Activated CD4-positive, alpha-beta T cell treated with anti-CD3 and anti-CD28 coated beads for 4 hours (primary cell): ENCODE results near the gene ICAM3.

Experiments
- DNase-seq, 2 donors: peaks; one replicate each; pipeline ENCODE4 v3.0.0-alpha.2; 2020

Gene ICAM3

DNA sequence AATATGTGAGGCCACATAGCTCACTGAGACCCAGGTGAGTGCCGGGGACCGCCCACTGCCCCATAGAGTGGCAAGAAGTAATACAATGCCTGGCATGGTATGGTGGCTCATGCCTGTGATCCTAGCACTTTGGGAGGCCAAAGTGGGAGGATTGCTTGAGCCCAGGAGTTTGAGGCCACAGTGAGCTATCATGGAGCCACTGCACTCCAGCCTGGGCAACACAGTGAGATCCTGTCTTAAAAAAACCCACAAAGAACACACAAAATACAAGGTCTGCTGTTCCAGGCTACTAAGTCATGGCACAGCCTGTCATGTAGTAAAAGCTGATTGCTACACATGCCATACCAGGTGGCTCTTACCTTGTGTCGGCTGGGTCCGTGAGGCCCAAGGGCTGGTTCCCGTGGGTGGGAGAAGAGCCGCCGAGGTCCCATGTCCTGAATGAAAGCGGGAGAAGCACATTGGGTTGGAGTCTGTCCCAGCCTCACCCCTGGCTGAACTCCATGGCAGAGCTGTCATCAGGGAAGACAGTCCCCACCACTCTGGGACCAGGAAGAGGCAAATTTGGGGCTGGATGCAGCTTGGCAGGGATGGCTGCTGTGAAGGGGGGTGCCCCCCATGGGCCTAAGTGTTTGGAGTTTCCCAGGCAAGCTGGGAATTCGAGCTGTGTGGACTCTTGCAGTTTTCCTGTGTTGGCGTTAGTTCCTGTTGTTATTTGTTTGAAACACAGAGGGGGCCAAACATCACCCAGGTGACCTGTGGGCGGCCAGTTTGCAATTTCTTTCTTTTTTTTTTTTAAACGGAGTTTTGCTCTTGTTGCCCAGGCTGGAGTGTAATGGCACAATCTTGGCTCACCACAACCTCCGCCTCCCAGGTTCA lies 20.4 kb downstream of the ICAM3 start:
- DNase-seq, result no peak

- DNase-seq, result no peak
These were observed 21.5 kb downstream of the ICAM3 start for GRCh38 chr19:10317857-10318462.

- DNase-seq, result no peak
These were observed 22.2 kb downstream of the ICAM3 start for GRCh38 chr19:10317045-10317856.

DNA sequence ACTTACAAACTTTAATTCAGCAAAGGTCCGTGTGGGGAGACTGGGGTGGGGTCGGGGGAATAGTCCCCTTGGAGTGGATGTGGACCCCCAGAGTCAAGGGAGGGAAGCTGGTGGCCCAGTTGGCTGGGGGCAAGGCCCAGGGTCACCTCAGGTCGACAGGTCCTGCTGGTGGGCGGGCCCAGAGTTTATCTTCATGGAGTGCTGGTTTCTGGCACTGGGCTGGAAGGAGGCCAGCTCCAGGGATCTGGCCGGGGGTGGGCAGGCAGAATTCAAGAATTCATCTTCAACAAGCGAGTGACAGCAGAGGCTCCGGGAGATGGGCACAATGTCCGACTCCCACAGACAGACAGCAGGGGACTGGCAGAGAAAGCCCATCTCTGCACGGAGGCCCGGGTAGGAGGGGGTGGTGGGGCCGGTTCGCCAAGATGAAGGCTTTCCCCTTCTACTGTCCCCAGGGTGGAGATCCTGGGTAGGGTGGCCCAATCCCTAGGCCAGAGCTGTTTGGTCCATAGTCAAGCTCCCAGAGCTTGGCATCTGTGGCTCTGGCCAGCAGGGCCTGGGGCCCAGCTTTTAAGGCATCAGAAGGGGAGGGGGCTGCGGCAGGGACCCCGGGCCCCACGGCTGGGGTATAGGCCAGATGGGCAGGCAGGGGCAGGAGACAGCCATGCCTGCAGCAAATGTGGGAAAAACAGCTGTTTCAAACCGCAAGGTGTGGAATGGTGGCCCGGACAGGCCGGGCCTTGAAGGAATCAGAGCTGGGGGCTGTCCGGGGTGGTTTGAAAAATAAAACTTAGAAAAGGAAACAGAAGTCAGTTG lies 23.0 kb downstream of the ICAM3 start:
- DNase-seq, result no peak

DNA sequence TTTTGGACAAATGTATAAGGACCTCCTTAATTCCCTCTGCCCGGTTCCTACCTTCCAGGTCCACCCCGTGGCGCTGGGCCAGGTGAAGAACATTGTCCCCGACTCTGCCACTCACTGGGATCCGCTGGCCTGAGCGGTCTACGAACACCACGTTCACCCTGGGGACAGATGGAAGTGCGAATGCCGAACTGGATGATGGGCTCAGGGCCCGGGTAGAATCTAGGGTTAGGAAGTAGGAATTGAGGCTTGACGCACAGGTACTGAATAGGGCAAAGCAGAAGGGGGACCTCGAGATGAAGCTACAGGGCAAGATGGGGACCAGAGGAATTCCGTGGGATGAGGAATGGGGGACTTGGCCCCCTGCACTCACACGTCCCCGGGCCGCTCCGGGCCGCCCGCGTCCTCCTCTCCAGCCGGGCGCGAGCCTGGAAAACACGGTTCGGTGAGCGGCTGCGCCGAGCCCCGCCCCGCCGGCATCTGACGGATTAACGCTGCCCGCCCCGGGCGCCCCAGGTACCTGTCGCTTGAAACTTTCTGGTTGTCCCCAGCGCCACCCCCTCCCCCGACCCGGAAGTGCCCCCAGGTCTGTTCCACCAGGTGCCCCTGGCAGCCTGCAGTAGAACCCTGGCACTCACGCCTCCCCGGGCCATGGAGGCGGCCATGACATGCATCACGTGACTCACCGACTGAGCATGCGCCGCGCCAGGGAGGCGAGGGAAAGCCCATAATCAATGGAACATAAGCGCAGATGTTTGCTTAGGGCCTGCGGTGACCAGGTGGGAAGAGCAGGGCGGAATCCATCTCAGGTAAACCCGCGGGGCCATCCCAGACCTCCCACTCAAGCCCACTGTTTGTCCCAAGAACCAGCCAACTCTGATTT lies 23.8 kb downstream of the ICAM3 start, which contains the start of gene FDX2:
Gene FDX2 (minus strand): TSS at position 681 of the 880 bp plus-strand sequence. CDS start 19 bp downstream, at position 662.
- DNase-seq, result peak; percentile 92 to 95

DNA sequence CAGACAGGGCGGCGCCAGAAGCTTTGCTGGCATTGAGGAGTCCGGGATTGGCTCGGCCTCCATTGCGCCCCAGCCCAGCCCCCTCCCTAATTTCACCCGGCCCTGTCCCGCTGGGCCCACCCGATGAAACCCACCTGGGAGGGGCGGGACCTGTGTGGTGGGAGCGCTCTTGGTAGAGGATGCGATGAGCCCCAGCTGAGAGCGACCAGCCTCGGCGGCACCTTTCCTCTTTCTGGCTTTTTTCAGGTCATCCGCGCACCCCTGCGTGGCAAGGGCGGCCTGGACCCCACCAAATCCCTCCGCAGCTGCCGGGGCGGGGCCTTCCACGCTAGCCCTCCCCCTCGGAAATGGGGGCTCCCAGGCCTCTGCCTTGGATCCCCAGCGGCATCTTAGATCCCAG lies 30.0 kb downstream of the ICAM3 start, which contains the start of gene ZGLP1:
Gene ZGLP1 (minus strand): TSS at position 393 of the 400 bp plus-strand sequence.
- DNase-seq, result no peak

DNA sequence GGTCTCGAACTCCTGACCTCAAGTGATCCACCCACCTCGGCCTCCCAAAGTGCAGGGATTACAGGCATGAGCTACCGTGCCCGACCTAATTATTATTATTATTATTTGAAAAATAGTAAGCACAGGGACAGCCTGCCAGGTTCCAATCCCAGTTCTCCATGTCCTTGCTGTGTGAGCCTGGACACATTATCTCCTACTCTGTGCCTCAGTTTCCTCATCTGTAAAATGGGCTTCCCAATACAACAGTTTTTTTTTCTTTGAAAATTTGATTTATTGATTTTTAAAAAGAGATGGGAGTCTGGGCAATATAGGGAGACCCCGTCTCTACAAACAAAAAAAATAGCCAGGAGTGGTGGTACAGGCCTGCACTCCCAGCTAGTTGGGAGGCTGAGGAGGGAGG lies 33.1 kb downstream of the ICAM3 start:
- no peak for DNase-seq

GRCh38 chr19:10305139-10305806 lies 34.2 kb downstream of the ICAM3 start:
- no peak for DNase-seq

GRCh38 chr19:10299545-10300458 lies 39.6 kb downstream of the ICAM3 start:
- DNase-seq, result no peak

DNA sequence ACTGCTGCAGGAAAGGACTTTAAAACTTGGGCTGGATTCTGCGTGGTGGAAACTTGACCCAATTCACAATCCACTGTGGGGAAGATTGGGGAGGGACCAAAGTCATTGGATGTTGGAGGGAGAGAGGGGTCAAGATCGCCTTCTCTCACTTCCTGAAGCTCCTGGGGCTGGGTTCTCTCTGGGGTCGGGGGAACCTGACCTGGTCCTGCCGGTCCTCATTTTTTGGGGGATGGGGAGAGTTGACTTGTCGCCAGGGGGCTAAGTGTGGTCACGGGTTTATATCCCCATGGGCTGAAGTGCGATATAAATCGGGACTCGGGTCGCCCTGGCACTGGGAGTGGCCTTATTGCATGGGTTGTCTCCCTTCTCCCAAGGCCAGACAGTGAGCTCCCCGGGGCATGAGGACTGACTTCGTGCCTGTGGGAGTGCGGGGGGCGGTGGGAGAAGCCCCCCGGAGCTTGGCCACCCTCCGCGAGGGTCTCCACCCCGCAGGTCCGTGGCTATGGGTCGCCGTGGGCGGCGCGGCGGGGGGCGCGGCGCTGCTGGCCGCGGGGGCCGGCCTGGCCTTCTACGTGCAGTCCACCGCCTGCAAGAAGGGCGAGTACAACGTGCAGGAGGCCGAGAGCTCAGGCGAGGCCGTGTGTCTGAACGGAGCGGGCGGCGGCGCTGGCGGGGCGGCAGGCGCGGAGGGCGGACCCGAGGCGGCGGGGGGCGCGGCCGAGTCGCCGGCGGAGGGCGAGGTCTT lies 43.4 kb downstream of the ICAM3 start:
- DNase-seq, result no peak

- peak; percentile 65 to 68 for DNase-seq
These were observed 44.0 kb downstream of the ICAM3 start for GRCh38 chr19:10295305-10295846.

DNA sequence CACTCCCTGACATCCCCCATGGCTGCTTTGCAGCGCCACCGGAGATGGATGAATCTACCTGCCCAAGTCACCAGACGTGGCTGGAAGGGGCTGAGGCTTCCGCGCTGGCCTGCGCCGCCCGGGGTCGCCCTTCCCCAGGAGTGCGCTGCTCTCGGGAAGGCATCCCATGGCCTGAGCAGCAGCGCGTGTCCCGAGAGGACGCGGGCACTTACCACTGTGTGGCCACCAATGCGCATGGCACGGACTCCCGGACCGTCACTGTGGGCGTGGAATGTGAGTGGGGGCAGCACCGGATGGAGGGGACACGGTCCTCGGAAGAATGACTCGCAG lies 45.1 kb downstream of the ICAM3 start:
- DNase-seq, result no peak

DNA sequence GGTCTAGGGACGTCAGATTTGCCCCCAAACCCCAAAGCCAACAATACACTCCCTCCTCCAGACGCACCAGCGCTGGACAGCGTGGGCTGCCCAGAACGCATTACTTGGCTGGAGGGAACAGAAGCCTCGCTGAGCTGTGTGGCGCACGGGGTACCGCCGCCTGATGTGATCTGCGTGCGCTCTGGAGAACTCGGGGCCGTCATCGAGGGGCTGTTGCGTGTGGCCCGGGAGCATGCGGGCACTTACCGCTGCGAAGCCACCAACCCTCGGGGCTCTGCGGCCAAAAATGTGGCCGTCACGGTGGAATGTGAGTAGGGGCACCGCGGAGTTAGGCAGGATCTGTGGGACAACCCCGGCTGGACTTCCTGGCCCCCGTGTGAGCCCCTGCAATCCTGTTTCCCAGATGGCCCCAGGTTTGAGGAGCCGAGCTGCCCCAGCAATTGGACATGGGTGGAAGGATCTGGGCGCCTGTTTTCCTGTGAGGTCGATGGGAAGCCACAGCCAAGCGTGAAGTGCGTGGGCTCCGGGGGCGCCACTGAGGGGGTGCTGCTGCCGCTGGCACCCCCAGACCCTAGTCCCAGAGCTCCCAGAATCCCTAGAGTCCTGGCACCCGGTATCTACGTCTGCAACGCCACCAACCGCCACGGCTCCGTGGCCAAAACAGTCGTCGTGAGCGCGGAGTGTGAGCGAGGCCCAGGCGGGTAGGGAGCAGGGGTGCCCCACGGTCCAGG lies 45.6 kb downstream of the ICAM3 start:
- no peak for DNase-seq

- no peak for DNase-seq
These were observed 46.4 kb downstream of the ICAM3 start for GRCh38 chr19:10292789-10293636.

GRCh38 chr19:10292206-10292788 lies 47.1 kb downstream of the ICAM3 start:
- peak; percentile 64 for DNase-seq

DNA sequence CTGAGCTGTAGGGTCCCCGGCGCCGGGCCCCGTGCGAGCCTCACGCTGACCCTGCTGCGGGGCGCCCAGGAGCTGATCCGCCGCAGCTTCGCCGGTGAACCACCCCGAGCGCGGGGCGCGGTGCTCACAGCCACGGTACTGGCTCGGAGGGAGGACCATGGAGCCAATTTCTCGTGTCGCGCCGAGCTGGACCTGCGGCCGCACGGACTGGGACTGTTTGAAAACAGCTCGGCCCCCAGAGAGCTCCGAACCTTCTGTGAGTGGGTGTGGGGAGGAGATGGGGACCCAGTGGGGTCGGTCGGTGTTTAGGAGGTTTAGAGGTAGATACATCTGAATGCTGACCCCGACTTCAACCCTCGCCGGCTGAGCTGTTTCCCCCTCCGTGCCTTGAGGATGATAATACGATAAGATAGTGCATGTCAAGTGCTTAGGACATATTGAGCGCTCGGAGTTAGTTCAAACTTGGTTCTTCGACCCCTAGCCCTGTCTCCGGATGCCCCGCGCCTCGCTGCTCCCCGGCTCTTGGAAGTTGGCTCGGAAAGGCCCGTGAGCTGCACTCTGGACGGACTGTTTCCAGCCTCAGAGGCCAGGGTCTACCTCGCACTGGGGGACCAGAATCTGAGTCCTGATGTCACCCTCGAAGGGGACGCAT lies 47.7 kb downstream of the ICAM3 start:
- DNase-seq, result no peak
